IMR-90 (cell line): ENCODE results near the gene APOE. TPM values are rescaled to one million over a fixed set of nuclear protein-coding genes. Genes with fewer than 3 reads are reported as not detected.

Experiments
- ATAC-seq: fragments of 200-7000 bp; cut with Tn5 transposase; 2 replicates; pipeline ENCODE4 v1.9.1; 2020; ENCODE audit warnings: low read depth, mild to moderate bottlenecking, moderate library complexity
- BruUV-seq: library from RNA; stranded (reverse); fragments of 400-500 nt; replicated peaks from 2 replicates; lab custom pipeline; 2021; lab: Mats Ljungman, UMichigan
- CTCF ChIA-PET: fragments of 300-600 bp; formaldehyde crosslinking; extraction: SDS; loops from one replicate; lab custom pipeline; 2021; ENCODE audit warnings: antibody characterized with exemption; lab: Yijun Ruan, JAX
- POLR2A ChIA-PET: fragments of 300-600 bp; sonication (Branson Sonifier 250); formaldehyde crosslinking; loops from one replicate; lab custom pipeline; 2022; ENCODE audit warnings: antibody characterized with exemption; ENCODE audit not compliant: unreplicated experiment; lab: Charles Lee
- DNase-seq: peaks from one replicate; pipeline ENCODE4 v3.0.0; 2013
- H2AFZ ChIP-seq: replicated peaks from 2 replicates; pipeline ENCODE3; 2013; ENCODE audit warnings: low read length, mild to moderate bottlenecking; ENCODE audit not compliant: poor library complexity
- H2AK5ac ChIP-seq: 2 replicates; pipeline ENCODE4 v1.6.1; 2013; ENCODE audit warnings: low read depth, low read length, inconsistent platforms
- H2AK9ac ChIP-seq: replicated peaks from 2 replicates; pipeline ENCODE3; 2013; ENCODE audit warnings: mild to moderate bottlenecking, low read depth, low read length, moderate library complexity; ENCODE audit not compliant: poor library complexity
- H2BK120ac ChIP-seq: 2 replicates; pipeline ENCODE4 v1.6.1; 2013; ENCODE audit warnings: low read depth, low read length, inconsistent platforms
- H2BK15ac ChIP-seq: 3 replicates; pipeline ENCODE4 v1.6.1; 2013; ENCODE audit warnings: low read depth, low read length, inconsistent platforms
- H2BK20ac ChIP-seq: 2 replicates; pipeline ENCODE4 v1.6.1; 2013; ENCODE audit warnings: low read depth, mild to moderate bottlenecking, inconsistent platforms, low read length, moderate library complexity
- H2BK5ac ChIP-seq: 2 replicates; pipeline ENCODE4 v1.6.1; 2013; ENCODE audit warnings: mild to moderate bottlenecking, low read depth, low read length, inconsistent platforms; ENCODE audit not compliant: poor library complexity, severe bottlenecking
- H3K14ac ChIP-seq: replicated peaks from 2 replicates; pipeline ENCODE4 v1.6.1; 2013; ENCODE audit warnings: low read depth, low read length, inconsistent platforms
- H3K18ac ChIP-seq: 2 replicates; pipeline ENCODE4 v1.6.1; 2013; ENCODE audit warnings: low read depth, low read length, control low read depth
- H3K23ac ChIP-seq: 2 replicates; pipeline ENCODE4 v1.6.1; 2013; ENCODE audit warnings: low read depth, low read length, inconsistent platforms
- H3K27ac ChIP-seq: 2 replicates; pipeline ENCODE4 v1.5.1; 2013; ENCODE audit warnings: mild to moderate bottlenecking, control low read depth, low read length; ENCODE audit not compliant: insufficient read depth
- H3K27me3 ChIP-seq: 2 replicates; pipeline ENCODE4 v1.6.1; 2013; ENCODE audit warnings: low read length; ENCODE audit not compliant: control insufficient read depth, insufficient read depth
- H3K36me3 ChIP-seq: 2 replicates; pipeline ENCODE4 v1.6.1; 2013; ENCODE audit warnings: low read length, mixed read lengths; ENCODE audit not compliant: control insufficient read depth, insufficient read depth
- H3K4ac ChIP-seq: 2 replicates; pipeline ENCODE4 v1.6.1; 2013; ENCODE audit warnings: low read depth, low read length, inconsistent platforms
- H3K4me1 ChIP-seq: 2 replicates; pipeline ENCODE4 v1.6.1; 2013; ENCODE audit warnings: low read length, mixed read lengths; ENCODE audit not compliant: control insufficient read depth, insufficient read depth
- H3K4me2 ChIP-seq: 2 replicates; pipeline ENCODE4 v1.6.1; 2013; ENCODE audit warnings: low read depth, mild to moderate bottlenecking, control low read depth, low read length, moderate library complexity
- H3K4me3 ChIP-seq: 2 replicates; pipeline ENCODE4 v1.5.1; 2013; ENCODE audit warnings: low read depth, mild to moderate bottlenecking, control low read depth, low read length, moderate library complexity; ENCODE audit not compliant: insufficient read depth
- H3K56ac ChIP-seq: 2 replicates; pipeline ENCODE4 v1.6.1; 2013; ENCODE audit warnings: low read length, inconsistent platforms; ENCODE audit not compliant: insufficient read depth; ENCODE audit errors: extremely low read depth
- H3K79me1 ChIP-seq, 2 experiments: 2 replicates each; pipeline ENCODE4 v1.6.1; 2013; ENCODE audit warnings: low read length in 2 of 2, inconsistent platforms in 1 of 2, low read depth in 1 of 2
- H3K9ac ChIP-seq: 2 replicates; pipeline ENCODE4 v1.6.1; 2013; ENCODE audit warnings: low read depth, low read length, control low read depth
- H3K9me1 ChIP-seq: 2 replicates; pipeline ENCODE4 v1.6.1; 2013; ENCODE audit warnings: low read length, inconsistent platforms; ENCODE audit not compliant: insufficient read depth
- H3K9me3 ChIP-seq: 2 replicates; pipeline ENCODE4 v1.6.1; 2013; ENCODE audit warnings: low read length; ENCODE audit not compliant: control insufficient read depth, insufficient read depth
- H4K20me1 ChIP-seq: 2 replicates; pipeline ENCODE4 v1.6.1; 2013; ENCODE audit warnings: low read length, inconsistent platforms; ENCODE audit not compliant: insufficient read depth
- H4K5ac ChIP-seq: 2 replicates; pipeline ENCODE4 v1.6.1; 2013; ENCODE audit warnings: mild to moderate bottlenecking, low read depth, low read length, control low read depth
- H4K8ac ChIP-seq, 2 experiments: 2 replicates each; pipeline ENCODE4 v1.6.1; 2013; ENCODE audit warnings: low read depth in 2 of 2, low read length in 2 of 2, control low read depth in 1 of 2, inconsistent platforms in 1 of 2
- H4K91ac ChIP-seq: 2 replicates; pipeline ENCODE4 v1.6.1; 2013; ENCODE audit warnings: low read depth, low read length, inconsistent platforms; ENCODE audit not compliant: insufficient read depth
- BHLHE40 ChIP-seq: fragments of 150-350 bp; IDR thresholded peaks from 2 replicates; pipeline ENCODE4 v1.6.1; 2016; ENCODE audit warnings: mild to moderate bottlenecking, low read depth, low read length
- CEBPB ChIP-seq: IDR thresholded peaks from 2 replicates; pipeline ENCODE4 v1.6.1; 2012; ENCODE audit warnings: low read depth, low read length, improper control_type of control experiment
- CHD1 ChIP-seq: IDR thresholded peaks from 2 replicates; pipeline ENCODE4 v1.6.1; 2012; ENCODE audit warnings: low read depth, low read length, improper control_type of control experiment
- CTCF ChIP-seq: conservative IDR thresholded peaks from 2 replicates; pipeline ENCODE4 v1.5.1; 2012; ENCODE audit warnings: mild to moderate bottlenecking, low read depth, low read length, improper control_type of control experiment
- ELK1 ChIP-seq: fragments of 150-350 bp; IDR thresholded peaks from 2 replicates; pipeline ENCODE4 v1.6.1; 2016; ENCODE audit warnings: low read depth, mild to moderate bottlenecking, low read length, moderate library complexity, borderline replicate concordance
- FOS ChIP-seq: fragments of 150-350 bp; IDR thresholded peaks from 2 replicates; pipeline ENCODE4 v1.6.1; 2016; ENCODE audit warnings: low read depth, low read length
- MAFK ChIP-seq: IDR thresholded peaks from 2 replicates; pipeline ENCODE4 v1.6.1; 2012; ENCODE audit warnings: low read depth, low read length, improper control_type of control experiment
- MAZ ChIP-seq: IDR thresholded peaks from 2 replicates; pipeline ENCODE4 v1.6.1; 2012; ENCODE audit warnings: low read depth, mild to moderate bottlenecking, low read length, improper control_type of control experiment, moderate library complexity, borderline replicate concordance
- MXI1 ChIP-seq: IDR thresholded peaks from 2 replicates; pipeline ENCODE4 v1.6.1; 2012; ENCODE audit warnings: low read depth, mild to moderate bottlenecking, low read length, moderate library complexity, borderline replicate concordance
- NFE2L2 ChIP-seq: fragments of 150-350 bp; IDR thresholded peaks from 2 replicates; pipeline ENCODE4 v1.6.1; 2016; ENCODE audit warnings: low read depth, mild to moderate bottlenecking, low read length
- POLR2A ChIP-seq: IDR thresholded peaks from 2 replicates; pipeline ENCODE4 v1.6.1; 2012; ENCODE audit warnings: mild to moderate bottlenecking, low read depth, low read length
- RAD21 ChIP-seq: IDR thresholded peaks from 2 replicates; pipeline ENCODE4 v1.6.1; 2012; ENCODE audit warnings: low read length, improper control_type of control experiment
- RCOR1 ChIP-seq: IDR thresholded peaks from 2 replicates; pipeline ENCODE4 v1.6.1; 2012; ENCODE audit warnings: mild to moderate bottlenecking, low read length, improper control_type of control experiment; ENCODE audit not compliant: insufficient replicate concordance
- RFX5 ChIP-seq: IDR thresholded peaks from 2 replicates; pipeline ENCODE4 v1.8.0; 2012; ENCODE audit warnings: low read depth, mild to moderate bottlenecking, low read length, moderate library complexity
- SMC3 ChIP-seq: fragments of 150-350 bp; IDR thresholded peaks from 2 replicates; pipeline ENCODE4 v1.6.1; 2016; ENCODE audit warnings: low read depth, mild to moderate bottlenecking, antibody characterized with exemption, low read length, moderate library complexity
- USF2 ChIP-seq: fragments of 150-350 bp; IDR thresholded peaks from 2 replicates; pipeline ENCODE4 v1.6.1; 2017; ENCODE audit warnings: mild to moderate bottlenecking, antibody characterized with exemption, low read length, low read depth
- WGBS, 2 experiments: methylation state at CpG; one replicate each; pipeline versions ENCODE4 v1.1.5 to v1.1.7; 2013; ENCODE audit warnings: missing lambda C conversion rate in 2 of 2; ENCODE audit not compliant: insufficient read length in 1 of 2; ENCODE audit errors: extremely low coverage in 2 of 2; 5-methylcytosine and 5-hydroxymethylcytosine counted together
- dilution Hi-C: fragments of 300-500 bp; cut with HindIII; formaldehyde crosslinking; loops from one replicate; pipeline ENCODE4 v1.14.3; 2018; ENCODE audit warnings: low sequenced_read_pairs; ENCODE audit not compliant: unreplicated experiment
- in situ Hi-C: fragments of 300-500 bp; cut with MboI; formaldehyde crosslinking; loops from 3 replicates; pipeline ENCODE4 v1.14.3; 2019; ENCODE audit warnings: low sequenced_read_pairs, inconsistent platforms, mixed read lengths
- intact Hi-C: fragments of 100-400 bp; cut with micrococcal nuclease; formaldehyde crosslinking; loops from 2 replicates; pipeline ENCODE4 v1.10.0; 2022
- polyA plus RNA-seq, 3 experiments: library from polyadenylated mRNA; depleted of rRNA; stranded (reverse); fragments of >200 nt; gene quantifications; 2 replicates each; pipeline ENCODE4 v1.2.3, GENCODE V29; 2012; ENCODE audit warnings: low replicate concordance in 1 of 3
- total RNA-seq: library from RNA; depleted of rRNA; stranded (reverse); fragments of >200 nt; gene quantifications from 2 replicates; pipeline ENCODE4 v1.2.3, GENCODE V29; 2012

The APOE gene
- total and polyA plus RNA-seq, 2 of the 4 experiments (the other 2 are of a cell fraction) = 0.18 to 2.0 TPM

- Histone ChIP-seq H3K9ac (no peak overlapping the region), H3K14ac (no peak overlapping the region), H2AK5ac (no peak overlapping the region), H3K4me2 (no peak overlapping the region), H3K4ac (no peak overlapping the region), H4K20me1 (peaks cover 10% of the 10 kb centered on the region), H2BK5ac (no peak overlapping the region), H2AFZ (no peak overlapping the region), H3K27ac (no peak overlapping the region), H3K4me1 (peaks cover 4% of the 10 kb centered on the region), H3K9me1 (peaks cover 7% of the 10 kb centered on the region), H4K5ac (no peak overlapping the region), H3K4me3 (no peak overlapping the region), H3K79me1 (peaks cover 20 to 43% of the 10 kb centered on the region in 2 experiments), H2BK20ac (no peak overlapping the region), H3K27me3 (no peaks in the 10 kb centered on the region), H2BK120ac (no peak overlapping the region), H3K36me3 (peaks cover 41% of the 10 kb centered on the region), H3K9me3 (no peaks in the 10 kb centered on the region), H3K23ac (no peak overlapping the region), H4K91ac (no peak overlapping the region), H3K56ac (no peak overlapping the region), H3K18ac (no peak overlapping the region), H4K8ac (no peak overlapping the region), H2BK15ac (no peak overlapping the region), H2AK9ac (no peak overlapping the region)
- TF ChIP-seq NFE2L2 (no peak), CHD1 (no peak), RCOR1 (no peak), SMC3 (no peak), ELK1 (no peak), MXI1 (no peak), FOS (no peak), MAZ (no peak), CEBPB (no peak), CTCF (no peak), RAD21 (no peak), POLR2A (no peak), RFX5 (no peak), MAFK (no peak), USF2 (no peak), BHLHE40 (no peak)
- ATAC-seq = no peak
- dilution Hi-C loops = no loop called here
- DNase-seq = no peak
- BruUV-seq = no TSS peak
- CTCF ChIA-PET = no interaction called here
- POLR2A ChIA-PET = no interaction called here
- intact Hi-C loops = no loop called here
- WGBS, 2 experiments = no CpG with 5 or more reads among the region's 6 CpGs
- in situ Hi-C loops = no loop called here
Observed at GRCh38 chr19:44894052-44894400, 11.6 kb upstream of the APOE start.
